Brain microvascular endothelial cell (primary cell): ENCODE measurements around the gene ETS2.

Experiments
- DNase-seq: peaks from one replicate; pipeline ENCODE4 v3.0.0-alpha.2; 2020
- H3K27ac ChIP-seq: fragments of 250-450 bp; sonication (Bioruptor Pico); 2 replicates; pipeline ENCODE4 v1.5.1; 2020; ENCODE audit warnings: mild to moderate bottlenecking, moderate library complexity
- H3K27me3 ChIP-seq: fragments of 250-450 bp; sonication (Bioruptor Pico); replicated peaks from 2 replicates; pipeline ENCODE4 v1.5.1; 2020; ENCODE audit warnings: mild to moderate bottlenecking
- H3K36me3 ChIP-seq: fragments of 250-450 bp; sonication (Bioruptor Pico); replicated peaks from 2 replicates; pipeline ENCODE4 v1.5.1; 2020; ENCODE audit warnings: mild to moderate bottlenecking
- H3K4me3 ChIP-seq: 2 replicates; pipeline ENCODE4 v1.5.1; 2011; ENCODE audit warnings: low read depth, mild to moderate bottlenecking, control low read depth, low read length, moderate library complexity
- in situ Hi-C: cut with HindIII; loops from 2 replicates; pipeline ENCODE4 v1.10.0; 2017; ENCODE audit warnings: low sequenced_read_pairs, low pct_ligation_motif_present
- TF ChIP-seq, protein P1 (sequence below): IDR thresholded peaks from 2 replicates; pipeline ENCODE4 v1.5.1; 2011; ENCODE audit warnings: low read depth, mild to moderate bottlenecking, moderate library complexity, low read length, control low read depth, inconsistent platforms; ENCODE audit errors: missing control alignments

Gene ETS2

GRCh38 chr21:38794978-38795377 lies 10.8 kb upstream of the ETS2 start:
- DNase-seq = no peak
- no peak overlapping the region for H3K27ac ChIP-seq
- TF ChIP-seq, protein P1, sequence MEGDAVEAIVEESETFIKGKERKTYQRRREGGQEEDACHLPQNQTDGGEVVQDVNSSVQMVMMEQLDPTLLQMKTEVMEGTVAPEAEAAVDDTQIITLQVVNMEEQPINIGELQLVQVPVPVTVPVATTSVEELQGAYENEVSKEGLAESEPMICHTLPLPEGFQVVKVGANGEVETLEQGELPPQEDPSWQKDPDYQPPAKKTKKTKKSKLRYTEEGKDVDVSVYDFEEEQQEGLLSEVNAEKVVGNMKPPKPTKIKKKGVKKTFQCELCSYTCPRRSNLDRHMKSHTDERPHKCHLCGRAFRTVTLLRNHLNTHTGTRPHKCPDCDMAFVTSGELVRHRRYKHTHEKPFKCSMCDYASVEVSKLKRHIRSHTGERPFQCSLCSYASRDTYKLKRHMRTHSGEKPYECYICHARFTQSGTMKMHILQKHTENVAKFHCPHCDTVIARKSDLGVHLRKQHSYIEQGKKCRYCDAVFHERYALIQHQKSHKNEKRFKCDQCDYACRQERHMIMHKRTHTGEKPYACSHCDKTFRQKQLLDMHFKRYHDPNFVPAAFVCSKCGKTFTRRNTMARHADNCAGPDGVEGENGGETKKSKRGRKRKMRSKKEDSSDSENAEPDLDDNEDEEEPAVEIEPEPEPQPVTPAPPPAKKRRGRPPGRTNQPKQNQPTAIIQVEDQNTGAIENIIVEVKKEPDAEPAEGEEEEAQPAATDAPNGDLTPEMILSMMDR = peak; percentile 17
- H3K27me3 ChIP-seq = no peaks in the 10 kb centered on the region
- in situ Hi-C loops = no loop called here
- no peak overlapping the region for H3K4me3 ChIP-seq
- H3K36me3 ChIP-seq = no peaks in the 10 kb centered on the region

DNA sequence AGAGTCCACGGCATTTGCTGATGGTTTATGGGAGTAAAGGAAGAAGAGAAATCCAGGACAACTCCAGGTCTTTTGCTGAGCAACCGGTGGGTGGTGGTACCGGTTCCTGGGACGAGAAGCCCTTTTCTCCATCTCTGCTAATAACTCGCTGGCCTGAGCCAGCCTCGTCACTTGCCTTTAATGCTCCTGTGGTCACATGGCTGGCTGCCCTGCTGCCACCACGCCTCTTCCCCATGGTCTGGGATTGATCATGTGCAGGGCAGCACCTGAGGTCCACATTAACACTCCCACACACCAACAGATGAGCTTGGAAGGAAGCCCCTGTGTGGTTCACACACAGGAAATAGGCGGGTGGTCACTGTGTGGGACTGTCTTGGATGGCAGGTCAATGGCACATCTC lies 10.3 kb upstream of the ETS2 start:
- Histone ChIP-seq H3K36me3 (no peaks in the 10 kb centered on the region), H3K4me3 (no peak overlapping the region), H3K27me3 (no peaks in the 10 kb centered on the region), H3K27ac (no peak overlapping the region)
- DNase-seq = no peak
- in situ Hi-C loops = no loop called here
- TF ChIP-seq, protein P1 = no peak

DNA sequence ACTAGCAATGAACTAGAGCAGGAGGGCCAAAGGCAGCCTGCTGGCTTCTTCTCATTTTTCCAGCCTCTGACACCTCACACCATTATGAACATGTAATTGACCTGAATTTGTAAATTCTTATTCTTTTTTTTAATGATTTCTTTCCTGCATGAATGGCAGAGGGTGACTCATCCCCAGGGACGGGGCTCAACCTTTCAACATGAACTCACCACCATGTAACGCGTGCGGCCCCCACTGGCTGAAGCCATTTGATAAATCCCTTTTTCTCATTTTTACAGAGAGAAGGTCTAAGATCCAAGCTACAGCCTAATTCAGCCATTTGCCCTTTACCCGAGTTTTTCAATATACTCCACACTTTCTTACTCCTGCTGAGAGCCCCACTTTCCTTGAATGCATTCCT lies 9.3 kb upstream of the ETS2 start:
- H3K36me3 ChIP-seq = no peaks in the 10 kb centered on the region
- TF ChIP-seq, protein P1 = peak; percentile 68
- no peak overlapping the region for H3K27ac ChIP-seq

GRCh38 chr21:38797470-38797869 lies 8.3 kb upstream of the ETS2 start:
- TF ChIP-seq, protein P1 = no peak
- in situ Hi-C loops = no loop called here
- no peak for DNase-seq
- H3K4me3 ChIP-seq = no peak overlapping the region
- no peaks in the 10 kb centered on the region for H3K27me3 ChIP-seq
- no peak overlapping the region for H3K27ac ChIP-seq
- H3K36me3 ChIP-seq = no peaks in the 10 kb centered on the region

More for the DNA sequence above, 9.3 kb upstream of the ETS2 start:
- no peaks in the 10 kb centered on the region for H3K27me3 ChIP-seq
- peak; percentile 76 for DNase-seq
- in situ Hi-C loops = no loop called here
- H3K4me3 ChIP-seq = no peak overlapping the region

- no peak for DNase-seq
- H3K36me3 ChIP-seq = no peaks in the 10 kb centered on the region
- in situ Hi-C loops = no loop called here
- TF ChIP-seq, protein P1 = no peak
- no peak overlapping the region for H3K4me3 ChIP-seq
- no peaks in the 10 kb centered on the region for H3K27me3 ChIP-seq
- no peak overlapping the region for H3K27ac ChIP-seq
These were observed 7.6 kb upstream of the ETS2 start for GRCh38 chr21:38798081-38798480.

- Histone ChIP-seq H3K27me3 (no peaks in the 10 kb centered on the region), H3K36me3 (no peaks in the 10 kb centered on the region), H3K4me3 (no peak overlapping the region), H3K27ac (no peak overlapping the region)
- peak; percentile 52 for DNase-seq
- TF ChIP-seq, protein P1 = peak; percentile 4
- in situ Hi-C loops = no loop called here
These were observed 7.2 kb upstream of the ETS2 start for GRCh38 chr21:38798481-38798882.
